Measurements from ENCODE around the gene CAPZA3. TPM values are rescaled to one million over a fixed set of nuclear protein-coding genes. Genes with fewer than 3 reads are reported as not detected.

The CAPZA3 gene
- total RNA-seq, 2 experiments from 2014 or later: not detected

Other genes with a start within 250 kb of the CAPZA3 start
- not detected for gene PLCZ1, start 107 bp upstream of the CAPZA3 start, total RNA-seq